Lung microvascular endothelial cell (primary cell): ENCODE results near the gene CELF6. TPM values are rescaled to one million over a fixed set of nuclear protein-coding genes. Genes with fewer than 3 reads are reported as not detected.

Experiments
- DNase-seq, 2 donors: peaks; one replicate each; pipeline versions ENCODE4 v3.0.0 to v3.0.0-alpha.2; 2010; ENCODE audit warnings: low read depth in 2 of 2
- total RNA-seq: library from RNA; depleted of rRNA; stranded (reverse); fragments of >200 nt; gene quantifications from 2 replicates; pipeline ENCODE4 v1.2.1, GENCODE V29; 2014

Gene CELF6
- total RNA-seq, 1 donor from 2014 or later, result 0.20 TPM

- peak; percentile 98 for DNase-seq
These were observed 47.6 kb downstream of the CELF6 start, which contains the start of gene PARP6 for GRCh38 chr15:72272213-72272996. PARP6 (minus strand) TSS chr15:72272554; CDS start chr15:72267477, 5,077 bp downstream.

- DNase-seq, result no peak
These were observed 48.1 kb downstream of the CELF6 start for GRCh38 chr15:72271895-72272212.

- no peak for DNase-seq
These were observed 48.7 kb downstream of the CELF6 start for GRCh38 chr15:72271221-72271620.

GRCh38 chr15:72269739-72270138 is 50.2 kb downstream of the CELF6 start:
- no peak for DNase-seq

GRCh38 chr15:72265031-72265430 is 54.9 kb downstream of the CELF6 start:
- DNase-seq, result no peak

GRCh38 chr15:72252663-72253299 is 67.2 kb downstream of the CELF6 start:
- DNase-seq, result no peak

GRCh38 chr15:72249142-72249810 is 70.7 kb downstream of the CELF6 start:
- DNase-seq, result no peak

GRCh38 chr15:72248514-72248913 is 71.4 kb downstream of the CELF6 start:
- DNase-seq, result peak in 1 of 2 donors; percentile 16

GRCh38 chr15:72242775-72243370 is 77.1 kb downstream of the CELF6 start:
- no peak for DNase-seq

- DNase-seq, result no peak
These were observed 80.3 kb downstream of the CELF6 start for GRCh38 chr15:72239652-72240051.

GRCh38 chr15:72238586-72238985 is 81.4 kb downstream of the CELF6 start:
- DNase-seq, result no peak

GRCh38 chr15:72237853-72238224 is 82.1 kb downstream of the CELF6 start:
- DNase-seq, result no peak

GRCh38 chr15:72237029-72237852 is 82.7 kb downstream of the CELF6 start:
- peak; percentile 82 to 95 for DNase-seq

- no peak for DNase-seq
These were observed 83.5 kb downstream of the CELF6 start for GRCh38 chr15:72236381-72237003.

GRCh38 chr15:72235298-72235697 is 84.7 kb downstream of the CELF6 start:
- no peak for DNase-seq

Other genes starting within 250 kb of the CELF6 start
- 17.0 and 23.2 TPM in 2 replicates for gene MYO9A, start 202.0 kb downstream of the CELF6 start, total RNA-seq
- 1.1 and 1.2 TPM in 2 replicates for gene SENP8, start 201.8 kb downstream of the CELF6 start, total RNA-seq
- gene GRAMD2A, start 122.4 kb downstream of the CELF6 start, total RNA-seq, result under 0.01 TPM in 1 of 2 replicates, not detected in the other
- 573 and 759 TPM in 2 replicates for gene PKM, start 89.0 kb downstream of the CELF6 start, total RNA-seq
- gene PARP6, start 47.6 kb downstream of the CELF6 start, total RNA-seq, result 6.5 and 17.1 TPM in 2 replicates
- gene HEXA, start 55.9 kb upstream of the CELF6 start, total RNA-seq, result 58.0 and 62.3 TPM in 2 replicates
- gene TMEM202, start 78.1 kb upstream of the CELF6 start, total RNA-seq, result not detected in 2 replicates
- 11.8 and 15.7 TPM in 2 replicates for gene ARIH1, start 154.2 kb upstream of the CELF6 start, total RNA-seq